NCI-H2227 (cell line): ENCODE measurements around the gene NUMB.

Experiments used
- DNase-seq: peaks from one replicate; lab custom pipeline; 2025; ENCODE audit not compliant: unreplicated experiment; lab: John Stamatoyannopoulos, UW

Gene NUMB

GRCh38 chr14:73465823-73466532 is 7.6 kb upstream of the NUMB start:
- no peak for DNase-seq

GRCh38 chr14:73463411-73463810 is 5.1 kb upstream of the NUMB start:
- DNase-seq = no peak

DNA sequence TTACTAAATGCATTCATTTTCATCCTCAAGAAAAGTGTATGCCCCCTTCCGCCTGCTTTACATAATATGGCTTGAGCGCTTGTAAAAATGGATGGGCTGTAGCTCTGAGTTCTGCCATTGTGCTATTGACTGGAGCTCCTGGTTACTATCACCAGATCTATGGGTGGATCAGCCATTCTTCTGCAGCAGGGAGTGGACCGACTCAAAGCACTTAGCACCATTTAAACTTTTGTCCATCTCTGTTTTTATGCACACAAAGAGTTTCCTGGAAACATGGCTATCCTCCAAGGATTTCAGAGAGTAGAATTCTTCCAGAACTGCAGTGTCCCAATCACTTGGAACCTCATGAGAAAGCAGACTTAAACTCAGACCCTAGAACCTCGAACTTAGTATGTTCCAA is 4.5 kb upstream of the NUMB start:
- no peak for DNase-seq

- DNase-seq = peak; percentile 72
These were observed 3.8 kb upstream of the NUMB start for GRCh38 chr14:73462048-73462715.

- DNase-seq = peak; percentile 27
These were observed 3.2 kb upstream of the NUMB start for GRCh38 chr14:73461478-73462047.

GRCh38 chr14:73460691-73461127 is 2.4 kb upstream of the NUMB start:
- peak; percentile 87 for DNase-seq

DNA sequence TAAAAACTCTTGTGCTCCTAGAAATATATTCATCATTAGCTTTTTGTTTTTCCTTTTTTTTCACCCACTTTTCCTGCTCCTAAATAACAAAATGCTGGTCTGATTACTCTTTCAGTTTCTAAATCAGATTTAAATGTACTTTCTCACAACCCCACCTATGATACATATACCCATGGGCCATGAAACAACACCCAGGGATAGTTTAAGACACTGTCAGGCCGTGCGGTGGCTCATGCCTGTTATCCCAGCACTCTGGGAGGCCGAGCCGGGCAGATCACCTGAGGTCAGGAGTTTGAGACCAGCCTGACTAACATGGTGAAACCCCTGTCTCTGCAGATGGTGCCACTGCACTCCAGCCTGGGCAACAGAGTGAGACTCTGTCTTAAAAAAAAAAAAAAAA is 1.6 kb upstream of the NUMB start:
- no peak for DNase-seq

DNA sequence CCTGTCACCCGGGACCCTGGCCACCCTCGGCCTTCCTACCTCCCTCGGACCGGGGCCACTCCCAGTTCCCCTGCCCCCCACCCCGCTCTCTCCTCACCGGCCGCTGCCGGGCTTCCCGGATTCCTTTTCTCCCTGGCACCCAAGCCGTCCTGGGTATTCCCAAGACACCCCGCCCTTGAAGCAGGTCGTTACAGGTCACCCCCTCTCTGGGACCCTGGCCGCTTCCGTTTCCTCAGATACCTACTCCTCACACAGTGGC is 493 bp downstream of the NUMB start:
- no peak for DNase-seq

- no peak for DNase-seq
These were observed 1.1 kb downstream of the NUMB start for GRCh38 chr14:73457041-73457923.

- no peak for DNase-seq
These were observed 3.1 kb downstream of the NUMB start for GRCh38 chr14:73455294-73455693.

DNA sequence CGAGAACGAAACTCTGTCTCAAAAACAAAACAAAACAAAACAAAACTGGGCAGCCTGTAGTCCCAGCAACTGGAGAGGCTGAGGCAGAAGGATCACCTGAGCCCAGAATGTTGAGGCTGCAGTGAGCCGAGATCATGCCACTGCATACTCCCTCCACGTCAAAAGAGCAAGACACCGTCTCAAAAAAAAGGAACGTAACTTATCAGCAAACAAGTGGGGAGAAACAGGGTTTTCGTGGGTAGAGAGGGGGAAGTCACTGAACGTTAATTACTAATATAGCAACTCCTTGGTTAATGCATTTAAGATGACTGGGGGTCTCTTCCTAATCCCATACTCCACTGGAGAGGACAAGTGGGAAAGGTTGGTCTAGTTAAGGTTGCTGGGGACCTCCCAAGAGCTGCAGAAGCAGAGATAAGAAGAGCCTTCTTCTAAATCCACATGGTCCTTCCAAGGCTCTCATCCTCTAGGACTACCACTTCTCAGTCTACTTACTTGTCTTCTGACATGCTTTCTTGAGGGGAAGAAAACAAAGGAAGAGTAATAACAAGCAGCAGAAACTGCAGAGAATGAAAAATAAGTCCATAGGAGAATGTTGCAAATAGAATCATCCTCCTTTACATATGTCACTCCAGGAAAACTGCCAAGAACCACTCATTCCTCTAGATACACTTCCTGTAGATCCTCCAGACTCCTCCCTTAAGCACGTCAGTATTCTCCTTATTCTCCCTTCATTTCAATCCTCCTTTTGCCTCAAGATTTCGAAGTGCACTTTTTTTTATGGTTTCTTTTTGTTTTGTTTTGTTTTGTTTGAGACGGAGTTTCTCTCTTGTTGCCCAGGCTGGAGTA is 5.8 kb downstream of the NUMB start:
- DNase-seq = no peak

GRCh38 chr14:73443758-73444157 is 14.6 kb downstream of the NUMB start:
- no peak for DNase-seq

GRCh38 chr14:73441286-73441685 is 17.1 kb downstream of the NUMB start:
- DNase-seq = no peak

DNA sequence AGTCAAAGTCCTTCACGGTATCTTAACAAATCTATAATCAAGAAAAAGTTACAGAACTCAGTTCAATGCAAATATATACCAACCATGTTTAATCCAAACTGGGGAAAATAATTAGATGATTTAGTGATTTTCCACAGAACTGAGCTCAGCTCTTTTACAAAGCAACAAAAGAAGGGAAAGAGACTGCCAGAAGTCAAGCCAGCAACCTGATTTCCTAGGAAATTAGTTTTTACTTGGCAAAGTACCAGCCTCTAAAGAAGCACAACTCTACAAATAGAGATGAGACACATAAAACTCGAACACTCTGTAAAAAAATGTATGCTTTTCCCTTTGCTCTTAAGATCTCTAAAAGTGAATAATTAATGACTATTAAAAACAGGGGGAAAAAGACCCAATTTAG is 19.4 kb downstream of the NUMB start:
- no peak for DNase-seq

GRCh38 chr14:73437206-73437605 is 21.1 kb downstream of the NUMB start:
- no peak for DNase-seq

GRCh38 chr14:73432124-73432523 is 26.2 kb downstream of the NUMB start:
- no peak for DNase-seq

- DNase-seq = no peak
These were observed 30.0 kb downstream of the NUMB start for GRCh38 chr14:73428353-73428824.

- no peak for DNase-seq
These were observed 30.7 kb downstream of the NUMB start for GRCh38 chr14:73427516-73428264.

DNA sequence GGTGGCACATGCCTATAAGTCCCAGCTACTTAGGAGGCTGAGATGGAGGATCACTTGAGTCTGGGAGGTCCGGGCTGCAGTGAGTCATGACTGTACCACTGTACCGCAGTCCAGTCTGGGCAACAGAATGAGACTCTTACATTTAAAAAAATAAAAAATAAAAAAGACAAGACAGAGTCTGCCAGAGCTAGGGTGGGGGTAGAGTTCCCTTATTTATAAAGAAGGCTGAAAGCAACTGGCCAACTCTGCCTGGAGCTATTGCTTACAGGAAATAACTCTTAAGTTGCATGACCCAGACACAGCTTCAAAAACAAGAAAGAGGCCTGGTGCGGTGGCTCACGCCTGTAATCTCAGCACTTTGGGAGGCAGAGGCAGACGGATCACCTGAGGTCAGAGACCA is 31.5 kb downstream of the NUMB start:
- no peak for DNase-seq

GRCh38 chr14:73424453-73424852 is 33.9 kb downstream of the NUMB start:
- DNase-seq = no peak
